NB4 (cell line): ENCODE results near the gene NKIRAS2.

Source experiments
- DNase-seq: peaks from one replicate; pipeline ENCODE4 v3.0.0; 2010; ENCODE audit warnings: low read depth
- H3K4me3 ChIP-seq: one replicate; pipeline ENCODE4 v1.5.1; 2011; ENCODE audit warnings: mild to moderate bottlenecking, low read depth, low read length, moderate library complexity
- CTCF ChIP-seq: IDR thresholded peaks from one replicate; pipeline ENCODE4 v1.5.1; 2012; ENCODE audit warnings: low read depth, low read length
- MAX ChIP-seq: IDR thresholded peaks from 2 replicates; pipeline ENCODE4 v1.6.1; 2011; ENCODE audit warnings: low read depth, low read length
- MYC ChIP-seq: IDR thresholded peaks from 2 replicates; pipeline ENCODE4 v1.6.1; 2011; ENCODE audit warnings: low read depth, low read length
- POLR2A ChIP-seq: IDR thresholded peaks from 2 replicates; pipeline ENCODE4 v1.6.1; 2011; ENCODE audit warnings: mild to moderate bottlenecking; ENCODE audit not compliant: insufficient read length; ENCODE audit errors: extremely low read depth

The NKIRAS2 gene

GRCh38 chr17:42027961-42028790 lies 8.3 kb downstream of the NKIRAS2 start:
- H3K4me3 ChIP-seq: no peak overlapping the region
- DNase-seq: peak; percentile 37
- TF ChIP-seq CTCF (peak; percentile 31), MAX (no peak)

GRCh38 chr17:42028791-42029127 lies 8.9 kb downstream of the NKIRAS2 start:
- DNase-seq: no peak
- TF ChIP-seq POLR2A (no peak), MAX (no peak), CTCF (no peak), MYC (no peak)
- no peak overlapping the region for H3K4me3 ChIP-seq

- no peak for TF ChIP-seq MYC
- no peak for TF ChIP-seq MAX
- TF ChIP-seq CTCF: no peak
- no peak for TF ChIP-seq POLR2A
- DNase-seq: no peak
- H3K4me3 ChIP-seq: no peak overlapping the region
Observed at GRCh38 chr17:42031584-42031983, 11.7 kb downstream of the NKIRAS2 start.

- no peak for DNase-seq
- TF ChIP-seq POLR2A (no peak), MAX (no peak), MYC (no peak), CTCF (no peak)
Observed at GRCh38 chr17:42034059-42034458, 14.2 kb downstream of the NKIRAS2 start.

GRCh38 chr17:42038221-42038973 lies 18.5 kb downstream of the NKIRAS2 start:
- no peak for TF ChIP-seq MAX
- TF ChIP-seq POLR2A: no peak
- TF ChIP-seq MYC: no peak
- TF ChIP-seq CTCF: no peak
- DNase-seq: no peak

More at GRCh38 chr17:42034059-42034458, 14.2 kb downstream of the NKIRAS2 start:
- no peak overlapping the region for H3K4me3 ChIP-seq

More at GRCh38 chr17:42038221-42038973, 18.5 kb downstream of the NKIRAS2 start:
- no peak overlapping the region for H3K4me3 ChIP-seq
